CD14-positive monocyte (primary cell): Measurements from ENCODE around the gene HDAC4. TPM values are rescaled to one million over a fixed set of nuclear protein-coding genes. Genes with fewer than 3 reads are reported as not detected.
A peak's percentile ranks its signal among the peaks of the same experiment; 100 is the strongest.

Source experiments
- DNase-seq, 3 donors: peaks; one replicate each; pipeline ENCODE4 v3.0.0-alpha.2; 2011 to 2022
- H2AFZ ChIP-seq: 2 replicates; pipeline ENCODE4 v1.6.0; 2012; ENCODE audit warnings: mild to moderate bottlenecking, low read depth, low read length, inconsistent platforms; ENCODE audit not compliant: insufficient read depth, poor library complexity, severe bottlenecking
- H3K27ac ChIP-seq, 2 donors: 1 replicate in 1 of 2; 2 replicates in 1 of 2; pipeline ENCODE4 v1.5.1; 2012 to 2013; ENCODE audit warnings: low read length in 2 of 2, control low read depth in 1 of 2, inconsistent platforms in 1 of 2, low read depth in 1 of 2, mild to moderate bottlenecking in 1 of 2
- H3K27me3 ChIP-seq, 2 donors: one replicate each; pipeline versions ENCODE4 v1.6.0 to v1.6.1; 2011 to 2013; ENCODE audit warnings: low read length in 2 of 2; ENCODE audit not compliant: control insufficient read depth in 2 of 2, insufficient read depth in 2 of 2
- H3K36me3 ChIP-seq, 2 donors: replicated peaks in 1 of 2; 1 replicate in 1 of 2; 2 replicates in 1 of 2; pipeline versions ENCODE4 v1.5.1 to v1.6.1; 2012 to 2013; ENCODE audit warnings: low read length in 2 of 2, control low read depth in 1 of 2, inconsistent platforms in 1 of 2, mild to moderate bottlenecking in 1 of 2; ENCODE audit not compliant: insufficient read depth in 2 of 2, control insufficient read depth in 1 of 2
- H3K4me1 ChIP-seq, 2 donors: 1 replicate in 1 of 2; 2 replicates in 1 of 2; pipeline versions ENCODE4 v1.5.1 to v1.6.1; 2012 to 2013; ENCODE audit warnings: low read length in 2 of 2, control low read depth in 1 of 2, inconsistent platforms in 1 of 2, mild to moderate bottlenecking in 1 of 2, moderate library complexity in 1 of 2; ENCODE audit not compliant: insufficient read depth in 2 of 2, control insufficient read depth in 1 of 2
- H3K4me2 ChIP-seq: replicated peaks from 2 replicates; pipeline ENCODE3; 2012; ENCODE audit warnings: low read length, moderate library complexity, mild to moderate bottlenecking; ENCODE audit not compliant: poor library complexity, severe bottlenecking; ENCODE audit errors: extremely low read depth
- H3K4me3 ChIP-seq, 3 experiments: fragments of 200-600 bp in 1 of 3; sonication (generic) in 1 of 3; replicated peaks in 1 of 3; 1 replicate in 2 of 3; 2 replicates in 1 of 3; pipeline ENCODE4 v1.5.1; 2011 to 2013; ENCODE audit warnings: low read length in 3 of 3, mild to moderate bottlenecking in 3 of 3, control low read depth in 2 of 3, low read depth in 2 of 3, inconsistent platforms in 1 of 3, moderate library complexity in 1 of 3
- H3K79me2 ChIP-seq: 2 replicates; pipeline ENCODE4 v1.6.0; 2012; ENCODE audit warnings: mild to moderate bottlenecking, control low read depth, inconsistent platforms, low read length, moderate library complexity; ENCODE audit not compliant: insufficient read depth
- H3K9ac ChIP-seq: 2 replicates; pipeline ENCODE4 v1.6.0; 2017; ENCODE audit warnings: low read length, mild to moderate bottlenecking; ENCODE audit not compliant: insufficient read depth, poor library complexity, severe bottlenecking
- H3K9me3 ChIP-seq, 2 donors: replicated peaks in 1 of 2; 1 replicate in 1 of 2; 2 replicates in 1 of 2; pipeline versions ENCODE4 v1.5.1 to v1.6.1; 2012 to 2013; ENCODE audit warnings: low read length in 2 of 2, control low read depth in 1 of 2; ENCODE audit not compliant: control insufficient read depth in 1 of 2, insufficient read depth in 1 of 2
- H4K20me1 ChIP-seq: 2 replicates; pipeline ENCODE4 v1.6.0; 2012; ENCODE audit warnings: mild to moderate bottlenecking, low read length, control low read depth, moderate library complexity; ENCODE audit not compliant: insufficient read depth
- H3K27ac Mint-ChIP-seq, 7 donors: one replicate each; pipeline ENCODE4 v1.8.0; 2020; ENCODE audit warnings: mild to moderate bottlenecking in 7 of 7, mixed read lengths in 7 of 7, moderate library complexity in 6 of 7, inconsistent platforms in 2 of 7
- H3K27me3 Mint-ChIP-seq, 3 donors: one replicate each; pipeline ENCODE4 v1.8.0; 2021 to 2022; ENCODE audit warnings: low read depth in 3 of 3, mild to moderate bottlenecking in 3 of 3, mixed read lengths in 3 of 3, moderate library complexity in 3 of 3, inconsistent platforms in 1 of 3
- H3K36me3 Mint-ChIP-seq, 2 donors: one replicate each; pipeline ENCODE4 v1.8.0; 2020; ENCODE audit warnings: mixed read lengths in 2 of 2, inconsistent platforms in 1 of 2, mild to moderate bottlenecking in 1 of 2
- H3K4me1 Mint-ChIP-seq: one replicate; pipeline ENCODE4 v1.8.0; 2020; ENCODE audit warnings: mild to moderate bottlenecking, mixed read lengths
- H3K4me3 Mint-ChIP-seq, 2 donors: one replicate each; pipeline ENCODE4 v1.8.0; 2020; ENCODE audit warnings: mild to moderate bottlenecking in 2 of 2, mixed read lengths in 2 of 2, moderate library complexity in 1 of 2
- H3K9me3 Mint-ChIP-seq, 7 donors: one replicate each; pipeline ENCODE4 v1.8.0; 2020 to 2022; ENCODE audit warnings: mixed read lengths in 7 of 7, mild to moderate bottlenecking in 6 of 7, moderate library complexity in 6 of 7, inconsistent platforms in 2 of 7
- CTCF ChIP-seq: fragments of 200-600 bp; IDR thresholded peaks from one replicate; pipeline ENCODE4 v1.8.0; 2022; ENCODE audit warnings: antibody characterized with exemption, mild to moderate bottlenecking
- WGBS: methylation state at CpG from one replicate; pipeline ENCODE4 v1.1.5; 2013; ENCODE audit warnings: missing lambda C conversion rate; ENCODE audit not compliant: insufficient coverage; 5-methylcytosine and 5-hydroxymethylcytosine counted together
- intact Hi-C, 2 donors: fragments of 100-400 bp; cut with micrococcal nuclease; formaldehyde crosslinking; loops; one replicate each; pipeline versions ENCODE4 v1.15.0 to v1.15.1; 2023
- polyA plus RNA-seq, 3 donors: library from polyadenylated mRNA; depleted of rRNA in 1 of 3; unstranded in 2 of 3; stranded (reverse) in 1 of 3; fragments of 300-500 nt in 2 of 3; fragments of >200 nt in 1 of 3; fragmentation: Illumina TruSeq in 2 of 3; gene quantifications; 1 replicate in 2 of 3; 2 replicates in 1 of 3; pipeline ENCODE4 v1.2.3, GENCODE V29; 2012 to 2021

The HDAC4 gene
- polyA plus RNA-seq, 3 donors = 3.3 to 23.0 (median 4.5) TPM

- peaks cover 0 to 8% of the 10 kb centered on the region in 2 donors for H3K9me3 ChIP-seq
- H3K36me3 Mint-ChIP-seq = peaks cover 37 to 65% of the 10 kb centered on the region in 2 donors
- no peak for TF ChIP-seq CTCF
- peak overlapping the region in 2 of 7 donors; percentile 9 to 47 for H3K27ac Mint-ChIP-seq
- H3K27me3 ChIP-seq = no peaks in the 10 kb centered on the region
- peaks cover 0 to 8% of the 10 kb centered on the region in 2 donors for H3K4me1 ChIP-seq
- peaks cover 29 to 59% of the 10 kb centered on the region in 2 donors for H3K36me3 ChIP-seq
- 97% methylated on average over 24 of the region's 26 CpGs for WGBS
- no peak for DNase-seq
- H3K4me3 Mint-ChIP-seq = no peak overlapping the region
- H3K27me3 Mint-ChIP-seq = no peaks in the 10 kb centered on the region
- H3K4me3 ChIP-seq = no peak overlapping the region
- peaks cover 98% of the 10 kb centered on the region for H3K79me2 ChIP-seq
- no peak overlapping the region for H3K4me2 ChIP-seq
- intact Hi-C loops = loop anchor here in 1 of 2 donors (10.0 kb wide), 1 partner anchor 116 kb away; no protein-coding TSS in a partner anchor
- peaks cover 2 to 13% (median 5%) of the 10 kb centered on the region in 7 donors for H3K9me3 Mint-ChIP-seq
- no peak overlapping the region for H2AFZ ChIP-seq
- H4K20me1 ChIP-seq = peaks cover 63% of the 10 kb centered on the region
- no peak overlapping the region for H3K9ac ChIP-seq
- H3K4me1 Mint-ChIP-seq = peaks cover 25% of the 10 kb centered on the region
- H3K27ac ChIP-seq = no peak overlapping the region
Observed at GRCh38 chr2:239390546-239391285, 10.1 kb downstream of the HDAC4 start.

- DNase-seq = no peak
- H3K79me2 ChIP-seq = peaks cover 98% of the 10 kb centered on the region
- H3K27me3 ChIP-seq = no peaks in the 10 kb centered on the region
- 96% methylated on average over 21 of the region's 23 CpGs for WGBS
- no peak overlapping the region for H3K9ac ChIP-seq
- no peak overlapping the region for H2AFZ ChIP-seq
- Mint-ChIP-seq H3K27ac (peak overlapping the region in 5 of 7 donors; percentile 11 to 74 (median 50)), H3K9me3 (peaks cover 2 to 14% (median 5%) of the 10 kb centered on the region in 7 donors), H3K27me3 (no peaks in the 10 kb centered on the region), H3K4me1 (peaks cover 18% of the 10 kb centered on the region), H3K36me3 (peaks cover 37 to 64% of the 10 kb centered on the region in 2 donors), H3K4me3 (no peak overlapping the region)
- H3K4me3 ChIP-seq = no peak overlapping the region
- TF ChIP-seq CTCF = no peak
- H3K4me2 ChIP-seq = no peak overlapping the region
- peaks cover 0 to 8% of the 10 kb centered on the region in 2 donors for H3K4me1 ChIP-seq
- H4K20me1 ChIP-seq = peaks cover 61% of the 10 kb centered on the region
- H3K36me3 ChIP-seq = peaks cover 29 to 61% of the 10 kb centered on the region in 2 donors
- intact Hi-C loops = loop anchor here in 1 of 2 donors (10.0 kb wide), 1 partner anchor 115 kb away; no protein-coding TSS in a partner anchor
- H3K9me3 ChIP-seq = peaks cover 0 to 8% of the 10 kb centered on the region in 2 donors
- H3K27ac ChIP-seq = no peak overlapping the region
Observed at GRCh38 chr2:239389414-239390329, 11.1 kb downstream of the HDAC4 start.
